Calu3 (cell line): ENCODE measurements around the gene ABCA4. TPM values are rescaled to one million over a fixed set of nuclear protein-coding genes. Genes with fewer than 3 reads are reported as not detected.

ENCODE experiments used
- BruUV-seq: library from RNA; stranded (reverse); fragments of 400-500 nt; replicated peaks from 2 replicates; lab custom pipeline; 2021; lab: Mats Ljungman, UMichigan
- CTCF ChIA-PET: fragments of 300-600 bp; sonication (Branson Sonifier 250); formaldehyde crosslinking; loops from one replicate; lab custom pipeline; 2022; ENCODE audit warnings: antibody characterized with exemption; lab: Charles Lee
- DNase-seq: peaks from one replicate; pipeline ENCODE4 v3.0.0; 2022
- H3K27ac Mint-ChIP-seq: one replicate; pipeline ENCODE4 v1.8.0; 2022; ENCODE audit warnings: mixed read lengths; ENCODE audit not compliant: unreplicated experiment
- H3K27me3 Mint-ChIP-seq: one replicate; pipeline ENCODE4 v1.8.0; 2022; ENCODE audit warnings: mixed read lengths; ENCODE audit not compliant: unreplicated experiment
- H3K36me3 Mint-ChIP-seq: one replicate; pipeline ENCODE4 v1.8.0; 2022; ENCODE audit warnings: mild to moderate bottlenecking, moderate library complexity, mixed read lengths; ENCODE audit not compliant: insufficient read depth, unreplicated experiment
- H3K4me1 Mint-ChIP-seq: one replicate; pipeline ENCODE4 v1.8.0; 2022; ENCODE audit warnings: mild to moderate bottlenecking, low read depth, mixed read lengths; ENCODE audit not compliant: unreplicated experiment
- H3K4me3 Mint-ChIP-seq: one replicate; pipeline ENCODE4 v1.8.0; 2022; ENCODE audit warnings: mild to moderate bottlenecking, low read depth, moderate library complexity, mixed read lengths; ENCODE audit not compliant: unreplicated experiment
- H3K9me3 Mint-ChIP-seq: one replicate; pipeline ENCODE4 v1.8.0; 2022; ENCODE audit warnings: low read depth, mixed read lengths; ENCODE audit not compliant: unreplicated experiment
- intact Hi-C: fragments of 100-400 bp; cut with micrococcal nuclease; formaldehyde crosslinking; loops from one replicate; pipeline ENCODE4 v1.10.0; 2022; ENCODE audit not compliant: unreplicated experiment
- total RNA-seq: library from RNA; stranded (reverse); gene quantifications from 2 replicates; pipeline ENCODE4 v1.2.3, GENCODE V29; 2022
- TF ChIP-seq, protein P1 (sequence below): fragments of 200-600 bp; IDR thresholded peaks from one replicate; pipeline ENCODE4 v1.8.0; 2022; ENCODE audit warnings: antibody characterized with exemption; ENCODE audit not compliant: unreplicated experiment

ABCA4 gene
- total RNA-seq, 1 experiment from 2014 or later: 0.31 TPM

DNA sequence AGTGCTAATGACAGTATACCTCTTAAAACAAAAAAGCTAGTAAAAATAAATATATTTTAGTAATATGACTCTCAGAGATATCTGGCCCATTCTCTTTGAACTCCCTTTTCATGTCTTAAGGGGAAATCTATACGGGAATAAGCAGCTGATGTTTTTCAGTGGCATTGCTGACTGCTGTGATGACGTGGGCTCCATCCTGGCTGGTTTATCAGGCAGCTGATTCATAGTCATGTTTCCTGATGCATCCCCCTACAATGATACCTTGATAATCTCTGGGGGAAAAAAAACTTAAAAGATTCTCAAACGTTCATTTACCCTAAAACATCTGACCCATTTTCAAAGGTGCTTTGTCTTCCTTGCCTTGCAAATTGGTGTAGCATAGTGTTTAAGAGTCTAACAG, 53.8 kb downstream of the ABCA4 start:
- CTCF ChIA-PET: interaction anchor here (2.5 kb wide), 1 partner anchor 269 kb away, joined by 15 read pairs; no protein-coding TSS in a partner anchor
- Mint-ChIP-seq H3K4me3 (no peak overlapping the region), H3K27me3 (no peaks in the 10 kb centered on the region), H3K9me3 (no peaks in the 10 kb centered on the region), H3K27ac (peak overlapping the region; percentile 90), H3K4me1 (peaks cover 58% of the 10 kb centered on the region), H3K36me3 (peaks cover 5% of the 10 kb centered on the region)
- BruUV-seq: no TSS peak
- DNase-seq: no peak
- intact Hi-C loops: no loop called here
- TF ChIP-seq, protein P1, sequence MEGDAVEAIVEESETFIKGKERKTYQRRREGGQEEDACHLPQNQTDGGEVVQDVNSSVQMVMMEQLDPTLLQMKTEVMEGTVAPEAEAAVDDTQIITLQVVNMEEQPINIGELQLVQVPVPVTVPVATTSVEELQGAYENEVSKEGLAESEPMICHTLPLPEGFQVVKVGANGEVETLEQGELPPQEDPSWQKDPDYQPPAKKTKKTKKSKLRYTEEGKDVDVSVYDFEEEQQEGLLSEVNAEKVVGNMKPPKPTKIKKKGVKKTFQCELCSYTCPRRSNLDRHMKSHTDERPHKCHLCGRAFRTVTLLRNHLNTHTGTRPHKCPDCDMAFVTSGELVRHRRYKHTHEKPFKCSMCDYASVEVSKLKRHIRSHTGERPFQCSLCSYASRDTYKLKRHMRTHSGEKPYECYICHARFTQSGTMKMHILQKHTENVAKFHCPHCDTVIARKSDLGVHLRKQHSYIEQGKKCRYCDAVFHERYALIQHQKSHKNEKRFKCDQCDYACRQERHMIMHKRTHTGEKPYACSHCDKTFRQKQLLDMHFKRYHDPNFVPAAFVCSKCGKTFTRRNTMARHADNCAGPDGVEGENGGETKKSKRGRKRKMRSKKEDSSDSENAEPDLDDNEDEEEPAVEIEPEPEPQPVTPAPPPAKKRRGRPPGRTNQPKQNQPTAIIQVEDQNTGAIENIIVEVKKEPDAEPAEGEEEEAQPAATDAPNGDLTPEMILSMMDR: no peak

DNA sequence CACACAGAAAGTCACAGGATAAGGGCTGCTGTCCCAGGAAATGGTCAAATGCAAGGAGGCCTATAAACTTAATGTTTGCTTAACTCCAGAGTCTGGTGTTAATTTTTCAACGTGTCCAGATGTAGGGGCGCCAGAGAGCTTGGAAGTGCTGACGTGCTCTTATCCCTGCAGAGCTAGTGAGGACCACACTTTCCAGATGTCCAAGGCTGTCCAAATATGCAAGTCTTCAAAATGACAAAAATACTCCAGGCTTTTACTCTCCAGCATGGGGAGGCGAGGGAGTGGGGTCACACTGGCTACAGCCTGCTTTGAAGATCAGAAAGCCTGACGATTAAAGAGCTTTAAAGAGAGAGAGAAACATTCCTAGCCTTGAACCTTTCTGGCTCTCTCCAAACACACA, 57.6 kb downstream of the ABCA4 start:
- TF ChIP-seq, protein P1: no peak
- BruUV-seq: no TSS peak
- intact Hi-C loops: loop anchor here (5.0 kb wide), 1 partner anchor 109 kb away; no protein-coding TSS in a partner anchor
- Mint-ChIP-seq H3K9me3 (no peaks in the 10 kb centered on the region), H3K4me3 (no peak overlapping the region), H3K4me1 (peaks cover 41% of the 10 kb centered on the region), H3K36me3 (peaks cover 4% of the 10 kb centered on the region), H3K27me3 (no peaks in the 10 kb centered on the region), H3K27ac (no peak overlapping the region)
- peak; percentile 45 for DNase-seq
- CTCF ChIA-PET: interaction anchor here (0.8 to 3.6 kb wide), 8 partner anchors 12 to 270 kb away, joined by 3 to 107 read pairs (median 4); no protein-coding TSS in a partner anchor

DNA sequence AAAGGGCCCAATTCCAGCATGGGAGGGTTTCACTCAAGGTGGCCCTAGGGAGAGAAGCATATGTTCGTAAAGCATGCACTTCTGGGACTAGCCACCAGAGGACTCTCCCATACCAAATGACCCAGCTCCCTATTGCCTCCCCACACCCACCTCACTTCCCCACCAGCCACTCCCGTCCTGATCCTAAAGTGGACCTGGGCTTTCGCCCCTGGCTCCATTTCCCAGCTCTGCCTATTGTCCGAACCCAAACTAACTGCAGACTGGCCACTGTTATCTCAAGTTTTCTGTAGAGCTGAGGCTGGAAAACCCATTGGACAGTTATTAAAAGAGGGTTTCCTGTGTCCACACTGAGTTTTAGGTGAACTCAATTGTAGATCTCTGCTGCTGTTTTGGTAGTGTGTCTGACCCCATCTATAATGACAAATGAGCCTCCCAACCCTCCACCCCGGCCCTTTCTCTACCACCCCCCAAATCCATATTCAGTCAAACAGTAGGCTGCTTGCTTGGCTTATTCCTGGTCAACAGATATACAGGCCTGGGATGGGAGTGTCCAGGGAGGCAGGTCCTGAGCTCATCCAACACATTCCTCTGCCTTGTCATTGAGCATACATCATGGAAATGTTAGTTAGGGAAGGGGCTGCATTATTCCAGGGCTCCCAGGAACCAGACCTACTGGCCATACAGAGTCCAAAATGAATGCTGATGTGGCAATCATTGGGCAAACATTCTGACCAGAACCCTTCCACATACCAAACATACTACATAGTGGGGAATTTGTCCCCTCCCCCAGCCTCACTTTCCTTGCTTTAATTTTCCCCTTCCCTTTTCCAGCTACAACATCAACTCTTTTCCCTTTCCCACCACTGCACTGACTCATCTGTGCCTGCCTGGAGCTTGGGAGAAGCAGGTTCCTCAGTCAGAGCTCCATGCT, 59.2 kb downstream of the ABCA4 start:
- no peaks in the 10 kb centered on the region for H3K36me3 Mint-ChIP-seq
- no TSS peak for BruUV-seq
- H3K9me3 Mint-ChIP-seq: no peaks in the 10 kb centered on the region
- no peak overlapping the region for H3K4me3 Mint-ChIP-seq
- H3K27me3 Mint-ChIP-seq: no peaks in the 10 kb centered on the region
- intact Hi-C loops: loop anchor here (1.0 to 5.0 kb wide), 3 partner anchors 111 to 274 kb away; partner anchors contain the start of gene ARHGAP29
- TF ChIP-seq, protein P1: peak; percentile 82
- CTCF ChIA-PET: interaction anchor here (0.6 to 3.6 kb wide), 16 partner anchors 8 to 324 kb away, joined by 3 to 107 read pairs (median 4); no protein-coding TSS in a partner anchor
- no peak overlapping the region for H3K27ac Mint-ChIP-seq
- peak; percentile 73 for DNase-seq
- H3K4me1 Mint-ChIP-seq: peaks cover 29% of the 10 kb centered on the region

DNA sequence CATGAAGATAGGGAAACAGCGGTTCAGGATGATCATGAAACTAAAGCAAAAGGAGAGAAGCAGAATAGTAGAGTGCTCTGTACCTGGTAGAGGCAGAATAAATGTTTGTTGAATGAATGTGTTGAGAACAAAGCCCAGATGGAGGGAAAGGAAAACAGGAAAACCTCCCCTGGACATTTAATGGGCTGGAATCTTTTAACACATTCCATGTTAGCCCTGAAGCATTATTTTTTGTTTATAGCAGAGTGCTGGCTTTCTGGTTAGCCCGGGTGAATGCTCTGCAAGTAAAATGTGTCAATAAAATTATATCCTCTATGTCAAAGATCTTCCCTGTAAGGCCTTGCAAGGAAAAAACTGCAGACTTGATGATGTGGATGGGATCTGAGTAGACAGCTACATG, 60.2 kb downstream of the ABCA4 start:
- CTCF ChIA-PET: interaction anchor here (2.1 kb wide), 1 partner anchor 275 kb away, joined by 11 read pairs; no protein-coding TSS in a partner anchor
- intact Hi-C loops: loop anchor here (1.0 to 5.0 kb wide), 3 partner anchors 112 to 275 kb away; partner anchors contain the start of gene ARHGAP29
- peaks cover 29% of the 10 kb centered on the region for H3K4me1 Mint-ChIP-seq
- H3K27ac Mint-ChIP-seq: no peak overlapping the region
- H3K4me3 Mint-ChIP-seq: no peak overlapping the region
- no peak for DNase-seq
- no TSS peak for BruUV-seq
- no peaks in the 10 kb centered on the region for H3K36me3 Mint-ChIP-seq
- TF ChIP-seq, protein P1: no peak
- no peaks in the 10 kb centered on the region for H3K9me3 Mint-ChIP-seq
- H3K27me3 Mint-ChIP-seq: no peaks in the 10 kb centered on the region
